ENCODE measurements around the gene CCDC183.
"Not testable (repeated sequence)": the region's sequence is repeated elsewhere in the genome, so short reads cannot be mapped to it uniquely, and the experiment has no call there.

DNA sequence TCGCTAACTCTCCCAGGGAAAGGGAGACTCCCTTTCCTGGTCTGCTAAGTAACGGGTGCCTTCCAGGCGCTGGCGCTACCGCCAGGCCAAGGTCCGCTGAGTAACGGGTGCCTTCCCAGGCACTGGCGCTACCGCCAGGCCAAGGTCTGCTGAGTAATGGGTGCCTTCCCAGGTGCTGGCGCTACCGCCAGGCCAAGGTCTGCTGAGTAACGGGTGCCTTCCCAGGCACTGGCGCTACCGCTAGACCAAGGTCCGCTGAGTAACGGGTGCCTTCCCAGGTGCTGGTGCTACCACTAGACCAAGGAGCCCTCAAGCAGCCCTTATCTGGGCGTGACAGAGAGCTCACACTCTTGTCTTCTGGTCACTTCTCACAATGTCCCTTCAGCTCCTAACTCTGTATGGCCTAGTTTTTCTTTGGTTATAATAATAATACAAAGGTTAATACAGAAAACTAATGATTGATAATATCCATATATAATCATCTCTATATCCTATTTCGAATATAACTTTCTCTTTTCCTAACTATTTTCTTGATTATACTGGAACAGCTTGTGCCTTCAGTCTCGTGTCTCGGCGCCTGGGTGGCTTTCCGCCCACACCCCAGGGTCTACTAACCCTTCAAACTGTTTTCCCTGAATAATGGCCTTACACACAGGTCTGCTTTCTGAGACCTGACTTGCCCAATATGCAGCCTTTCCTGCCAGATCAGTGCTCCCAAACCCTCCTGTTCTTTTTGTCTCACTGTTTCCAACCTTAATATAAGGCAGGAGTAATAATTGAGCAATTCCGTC lies 10.4 kb upstream of the CCDC183 start:
- TF ChIP-seq, protein P1, sequence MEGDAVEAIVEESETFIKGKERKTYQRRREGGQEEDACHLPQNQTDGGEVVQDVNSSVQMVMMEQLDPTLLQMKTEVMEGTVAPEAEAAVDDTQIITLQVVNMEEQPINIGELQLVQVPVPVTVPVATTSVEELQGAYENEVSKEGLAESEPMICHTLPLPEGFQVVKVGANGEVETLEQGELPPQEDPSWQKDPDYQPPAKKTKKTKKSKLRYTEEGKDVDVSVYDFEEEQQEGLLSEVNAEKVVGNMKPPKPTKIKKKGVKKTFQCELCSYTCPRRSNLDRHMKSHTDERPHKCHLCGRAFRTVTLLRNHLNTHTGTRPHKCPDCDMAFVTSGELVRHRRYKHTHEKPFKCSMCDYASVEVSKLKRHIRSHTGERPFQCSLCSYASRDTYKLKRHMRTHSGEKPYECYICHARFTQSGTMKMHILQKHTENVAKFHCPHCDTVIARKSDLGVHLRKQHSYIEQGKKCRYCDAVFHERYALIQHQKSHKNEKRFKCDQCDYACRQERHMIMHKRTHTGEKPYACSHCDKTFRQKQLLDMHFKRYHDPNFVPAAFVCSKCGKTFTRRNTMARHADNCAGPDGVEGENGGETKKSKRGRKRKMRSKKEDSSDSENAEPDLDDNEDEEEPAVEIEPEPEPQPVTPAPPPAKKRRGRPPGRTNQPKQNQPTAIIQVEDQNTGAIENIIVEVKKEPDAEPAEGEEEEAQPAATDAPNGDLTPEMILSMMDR (conservative IDR thresholded peaks at IDR 0.05 in 1 of 2, IDR thresholded peaks at IDR 0.05 in 1 of 2; ENCODE audit: extremely low read depth in 1 of 2, insufficient read depth in 1 of 2, low read depth in 1 of 2, low read length in 2 of 2) = not testable (repeated sequence)
- TF ChIP-seq EZH2 (IDR thresholded peaks at IDR 0.05; ENCODE audit: borderline replicate concordance, low read length) = not testable (repeated sequence)
